ENCODE results near the gene VAV1.
"Not testable (repeated sequence)": the region's sequence is repeated elsewhere in the genome, so short reads cannot be mapped to it uniquely, and the experiment has no call there.

Gene VAV1

GRCh38 chr19:6766357-6767080 lies 6.0 kb upstream of the VAV1 start:
- H3K4me1 ChIP-seq (ENCODE audit: control insufficient read depth in 1 of 2, insufficient read depth in 2 of 2, low read length in 2 of 2) = peaks cover 0 to 18% of the 10 kb centered on the region in 2 donors
- H3K9me3 ChIP-seq (ENCODE audit: control insufficient read depth in 1 of 2, low read length in 2 of 2) = no peaks in the 10 kb centered on the region
- H3K36me3 ChIP-seq (ENCODE audit: control insufficient read depth in 1 of 2, insufficient read depth in 2 of 2, low read length in 2 of 2) = no peaks in the 10 kb centered on the region
- H3K27me3 ChIP-seq (ENCODE audit: low read depth, low read length) = no peaks in the 10 kb centered on the region
- H3K4me3 ChIP-seq (ENCODE audit: low read depth in 1 of 2, low read length in 2 of 2) = peak overlapping the region; percentile 50 to 58
- H3K27ac ChIP-seq (ENCODE audit: low read length) = peak overlapping the region; percentile 85

GRCh38 chr19:6767081-6767356 lies 5.5 kb upstream of the VAV1 start:
- peak overlapping the region; percentile 85 for H3K27ac ChIP-seq (ENCODE audit: low read length)
- H3K4me1 ChIP-seq (ENCODE audit: control insufficient read depth in 1 of 2, insufficient read depth in 2 of 2, low read length in 2 of 2) = peaks cover 0 to 18% of the 10 kb centered on the region in 2 donors
- H3K4me3 ChIP-seq (ENCODE audit: low read depth in 1 of 2, low read length in 2 of 2) = peak overlapping the region; percentile 50 to 58
- H3K36me3 ChIP-seq (ENCODE audit: control insufficient read depth in 1 of 2, insufficient read depth in 2 of 2, low read length in 2 of 2) = no peaks in the 10 kb centered on the region
- H3K9me3 ChIP-seq (ENCODE audit: control insufficient read depth in 1 of 2, low read length in 2 of 2) = no peaks in the 10 kb centered on the region
- no peaks in the 10 kb centered on the region for H3K27me3 ChIP-seq (ENCODE audit: low read depth, low read length)

GRCh38 chr19:6767357-6768235 lies 4.9 kb upstream of the VAV1 start, which contains the start of gene SH2D3A:
TSS of gene SH2D3A (minus strand) at chr19:6767435. CDS start at chr19:6763748, 3,687 bp downstream.
- Histone ChIP-seq H3K36me3 (ENCODE audit: control insufficient read depth in 1 of 2, insufficient read depth in 2 of 2, low read length in 2 of 2) (no peaks in the 10 kb centered on the region), H3K4me3 (ENCODE audit: low read depth in 1 of 2, low read length in 2 of 2) (peak within 1 kb of the TSS; percentile 50 to 58), H3K27me3 (ENCODE audit: low read depth, low read length) (no peaks in the 10 kb centered on the region), H3K9me3 (ENCODE audit: control insufficient read depth in 1 of 2, low read length in 2 of 2) (no peaks in the 10 kb centered on the region), H3K4me1 (ENCODE audit: control insufficient read depth in 1 of 2, insufficient read depth in 2 of 2, low read length in 2 of 2) (peaks cover 0 to 18% of the 10 kb centered on the region in 2 donors), H3K27ac (ENCODE audit: low read length) (peak within 1 kb of the TSS; percentile 85)

GRCh38 chr19:6768236-6768785 lies 4.2 kb upstream of the VAV1 start:
- H3K4me3 ChIP-seq (ENCODE audit: low read depth in 1 of 2, low read length in 2 of 2) = peak overlapping the region in 1 of 2 donors; percentile 37
- H3K36me3 ChIP-seq (ENCODE audit: control insufficient read depth in 1 of 2, insufficient read depth in 2 of 2, low read length in 2 of 2) = no peaks in the 10 kb centered on the region
- no peak overlapping the region for H3K27ac ChIP-seq (ENCODE audit: low read length)
- no peaks in the 10 kb centered on the region for H3K9me3 ChIP-seq (ENCODE audit: control insufficient read depth in 1 of 2, low read length in 2 of 2)
- peaks cover 0 to 18% of the 10 kb centered on the region in 2 donors for H3K4me1 ChIP-seq (ENCODE audit: control insufficient read depth in 1 of 2, insufficient read depth in 2 of 2, low read length in 2 of 2)
- no peaks in the 10 kb centered on the region for H3K27me3 ChIP-seq (ENCODE audit: low read depth, low read length)

GRCh38 chr19:6769006-6769619 lies 3.4 kb upstream of the VAV1 start:
- Histone ChIP-seq H3K4me3 (ENCODE audit: low read depth in 1 of 2, low read length in 2 of 2) (no peak overlapping the region), H3K9me3 (ENCODE audit: control insufficient read depth in 1 of 2, low read length in 2 of 2) (no peaks in the 10 kb centered on the region), H3K36me3 (ENCODE audit: control insufficient read depth in 1 of 2, insufficient read depth in 2 of 2, low read length in 2 of 2) (no peaks in the 10 kb centered on the region), H3K27me3 (ENCODE audit: low read depth, low read length) (no peaks in the 10 kb centered on the region), H3K4me1 (ENCODE audit: control insufficient read depth in 1 of 2, insufficient read depth in 2 of 2, low read length in 2 of 2) (peaks cover 0 to 18% of the 10 kb centered on the region in 2 donors), H3K27ac (ENCODE audit: low read length) (no peak overlapping the region)

GRCh38 chr19:6771648-6772027 lies 870 bp upstream of the VAV1 start:
- H3K36me3 ChIP-seq (ENCODE audit: control insufficient read depth in 1 of 2, insufficient read depth in 2 of 2, low read length in 2 of 2); H3K27ac ChIP-seq (ENCODE audit: low read length); H3K27me3 ChIP-seq (ENCODE audit: low read depth, low read length): not testable (repeated sequence)

GRCh38 chr19:6772866-6773322 lies 386 bp downstream of the VAV1 start:
- no peak overlapping the region for H3K27ac ChIP-seq (ENCODE audit: low read length)
- peak overlapping the region; percentile 50 to 53 for H3K4me3 ChIP-seq (ENCODE audit: low read depth in 1 of 2, low read length in 2 of 2)
- no peaks in the 10 kb centered on the region for H3K9me3 ChIP-seq (ENCODE audit: control insufficient read depth in 1 of 2, low read length in 2 of 2)
- H3K36me3 ChIP-seq (ENCODE audit: control insufficient read depth in 1 of 2, insufficient read depth in 2 of 2, low read length in 2 of 2) = no peaks in the 10 kb centered on the region
- H3K4me1 ChIP-seq (ENCODE audit: control insufficient read depth in 1 of 2, insufficient read depth in 2 of 2, low read length in 2 of 2) = no peaks in the 10 kb centered on the region
- H3K27me3 ChIP-seq (ENCODE audit: low read depth, low read length) = no peaks in the 10 kb centered on the region

More at GRCh38 chr19:6771648-6772027, 870 bp upstream of the VAV1 start:
- not testable (repeated sequence) for H3K9me3 ChIP-seq (ENCODE audit: control insufficient read depth in 1 of 2, low read length in 2 of 2); H3K4me3 ChIP-seq (ENCODE audit: low read depth in 1 of 2, low read length in 2 of 2)
- H3K4me1 ChIP-seq (ENCODE audit: control insufficient read depth in 1 of 2, insufficient read depth in 2 of 2, low read length in 2 of 2) = peaks cover 0 to 11% of the 10 kb centered on the region in 2 donors

GRCh38 chr19:6773323-6773931 lies 919 bp downstream of the VAV1 start:
- Histone ChIP-seq H3K4me1 (ENCODE audit: control insufficient read depth in 1 of 2, insufficient read depth in 2 of 2, low read length in 2 of 2) (no peaks in the 10 kb centered on the region), H3K9me3 (ENCODE audit: control insufficient read depth in 1 of 2, low read length in 2 of 2) (no peaks in the 10 kb centered on the region), H3K27ac (ENCODE audit: low read length) (no peak overlapping the region), H3K4me3 (ENCODE audit: low read depth in 1 of 2, low read length in 2 of 2) (peak overlapping the region; percentile 50 to 53), H3K36me3 (ENCODE audit: control insufficient read depth in 1 of 2, insufficient read depth in 2 of 2, low read length in 2 of 2) (no peaks in the 10 kb centered on the region), H3K27me3 (ENCODE audit: low read depth, low read length) (no peaks in the 10 kb centered on the region)

GRCh38 chr19:6774821-6775707 lies 2.6 kb downstream of the VAV1 start:
- H3K27ac ChIP-seq (ENCODE audit: low read length) = no peak overlapping the region
- H3K4me3 ChIP-seq (ENCODE audit: low read depth in 1 of 2, low read length in 2 of 2) = no peak overlapping the region
- no peaks in the 10 kb centered on the region for H3K4me1 ChIP-seq (ENCODE audit: control insufficient read depth in 1 of 2, insufficient read depth in 2 of 2, low read length in 2 of 2)
- no peaks in the 10 kb centered on the region for H3K9me3 ChIP-seq (ENCODE audit: control insufficient read depth in 1 of 2, low read length in 2 of 2)
- no peaks in the 10 kb centered on the region for H3K36me3 ChIP-seq (ENCODE audit: control insufficient read depth in 1 of 2, insufficient read depth in 2 of 2, low read length in 2 of 2)
- no peaks in the 10 kb centered on the region for H3K27me3 ChIP-seq (ENCODE audit: low read depth, low read length)

GRCh38 chr19:6776045-6776444 lies 3.5 kb downstream of the VAV1 start:
- H3K27me3 ChIP-seq (ENCODE audit: low read depth, low read length); H3K4me1 ChIP-seq (ENCODE audit: control insufficient read depth in 1 of 2, insufficient read depth in 2 of 2, low read length in 2 of 2); H3K9me3 ChIP-seq (ENCODE audit: control insufficient read depth in 1 of 2, low read length in 2 of 2); H3K4me3 ChIP-seq (ENCODE audit: low read depth in 1 of 2, low read length in 2 of 2); H3K36me3 ChIP-seq (ENCODE audit: control insufficient read depth in 1 of 2, insufficient read depth in 2 of 2, low read length in 2 of 2); H3K27ac ChIP-seq (ENCODE audit: low read length): not testable (repeated sequence)
